ENCODE results near the gene MT1E.
"Not testable (repeated sequence)": the region's sequence is repeated elsewhere in the genome, so short reads cannot be mapped to it uniquely, and the experiment has no call there.

MT1E gene

DNA sequence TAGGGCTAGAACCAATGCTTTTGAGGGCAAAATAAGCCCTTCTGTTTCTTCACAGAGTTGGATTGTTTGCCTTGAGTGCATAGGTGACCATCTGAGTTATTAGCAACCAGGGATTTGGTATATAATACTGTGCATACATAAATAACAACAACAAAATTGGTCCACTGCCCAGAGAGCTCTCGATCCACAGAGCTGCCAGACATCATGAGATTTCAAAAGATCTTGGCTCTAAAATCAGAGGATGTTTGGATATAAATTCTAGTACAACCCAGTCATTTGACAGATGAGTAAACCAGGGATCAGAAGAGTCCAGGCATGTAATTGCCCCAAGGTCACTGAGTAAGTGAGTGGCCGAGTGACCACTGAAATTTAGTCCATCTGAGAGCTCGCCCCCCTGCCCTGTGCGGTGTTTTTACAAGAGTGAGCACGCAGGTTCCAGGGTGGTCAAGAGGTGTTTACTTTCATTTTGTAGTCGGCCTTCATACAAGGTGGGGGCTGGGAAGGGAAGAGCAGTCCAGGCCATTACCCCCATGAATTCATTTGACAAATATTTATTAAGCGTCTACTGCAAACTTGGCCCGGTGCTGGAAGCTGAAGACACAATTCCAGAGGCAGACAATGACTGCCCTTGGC is 19.0 kb upstream of the MT1E start:
- DNase-seq (ENCODE audit: low read depth in 2 of 3, low spot score in 2 of 3), result no peak

DNA sequence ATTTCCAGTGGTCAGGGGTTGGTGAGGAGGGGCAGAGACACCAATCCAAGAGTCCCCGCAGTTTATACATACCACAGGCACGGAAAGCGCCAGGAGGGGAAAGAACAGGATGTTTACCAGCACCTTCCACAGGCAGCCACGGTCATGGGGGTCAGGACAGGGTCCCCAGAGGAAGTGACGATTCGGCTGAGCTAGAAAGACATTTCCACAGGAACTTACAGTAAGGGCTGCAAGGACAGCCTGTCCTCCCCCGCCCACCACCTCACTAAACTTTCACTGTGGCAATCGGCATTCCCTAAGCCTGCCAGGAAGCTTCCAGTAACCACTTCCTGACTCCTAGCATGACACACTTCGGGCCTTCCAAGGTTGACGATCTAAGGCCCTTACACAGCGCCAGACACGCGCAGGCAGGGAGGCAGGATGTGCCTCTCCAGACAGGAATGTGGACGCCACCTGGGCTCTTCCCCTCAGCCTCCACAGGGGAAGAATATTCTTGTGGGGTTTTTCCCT is 18.4 kb upstream of the MT1E start:
- DNase-seq (ENCODE audit: low read depth in 2 of 3, low spot score in 2 of 3), result no peak

DNA sequence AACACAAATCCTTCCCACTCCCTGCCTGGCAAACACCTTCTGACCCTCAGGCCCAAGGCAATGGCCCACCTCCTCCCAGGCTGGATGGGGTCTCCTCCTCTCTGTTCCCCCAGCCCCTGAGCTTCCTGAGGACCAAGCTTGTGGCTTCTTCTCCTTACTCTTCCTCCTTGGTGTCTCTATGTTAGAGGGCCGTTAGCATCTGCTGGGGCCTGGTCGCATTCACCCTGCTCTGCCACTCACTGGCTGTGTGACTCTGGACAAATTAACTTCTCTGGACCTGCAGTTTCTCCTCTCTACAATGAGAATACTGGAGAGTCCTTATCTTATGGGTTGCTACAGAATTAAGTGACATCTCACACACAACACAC is 17.9 kb upstream of the MT1E start:
- no peak for DNase-seq (ENCODE audit: low read depth in 2 of 3, low spot score in 2 of 3)

DNA sequence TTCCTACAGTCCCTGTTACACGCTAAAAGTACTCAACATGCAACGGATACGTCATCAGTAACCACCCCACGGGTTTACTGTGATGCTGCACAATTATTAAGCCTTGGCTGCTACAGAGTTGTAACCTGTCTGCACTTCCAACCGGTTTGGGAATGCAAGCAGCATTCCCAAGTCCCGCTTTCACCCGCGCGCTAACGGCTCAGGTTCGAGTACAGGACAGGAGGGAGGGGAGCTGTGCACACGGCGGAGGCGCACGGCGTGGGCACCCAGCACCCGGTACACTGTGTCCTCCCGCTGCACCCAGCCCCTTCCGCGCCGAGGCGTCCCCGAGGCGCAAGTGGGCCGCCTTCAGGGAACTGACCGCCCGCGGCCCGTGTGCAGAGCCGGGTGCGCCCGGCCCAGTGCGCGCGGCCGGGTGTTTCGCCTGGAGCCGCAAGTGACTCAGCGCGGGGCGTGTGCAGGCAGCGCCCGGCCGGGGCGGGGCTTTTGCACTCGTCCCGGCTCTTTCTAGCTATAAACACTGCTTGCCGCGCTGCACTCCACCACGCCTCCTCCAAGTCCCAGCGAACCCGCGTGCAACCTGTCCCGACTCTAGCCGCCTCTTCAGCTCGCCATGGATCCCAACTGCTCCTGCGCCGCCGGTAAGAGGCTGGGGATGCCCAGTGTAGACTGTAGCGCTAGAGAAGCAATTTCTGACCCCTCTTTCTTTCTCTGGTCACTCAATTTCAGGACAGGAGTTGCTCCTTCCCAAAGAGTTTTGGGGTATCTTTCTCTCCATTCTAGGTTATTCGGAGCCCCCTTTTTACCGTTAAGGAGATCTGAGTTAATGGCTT is 17.3 kb upstream of the MT1E start, which contains the start of gene MT2A:
MT2A (plus strand) TSS at position 542 of the 833 bp plus-strand sequence; CDS start at position 614, 72 bp downstream.
- peak; percentile 70 to 89 (median 82) for DNase-seq (ENCODE audit: low read depth in 2 of 3, low spot score in 2 of 3)

DNA sequence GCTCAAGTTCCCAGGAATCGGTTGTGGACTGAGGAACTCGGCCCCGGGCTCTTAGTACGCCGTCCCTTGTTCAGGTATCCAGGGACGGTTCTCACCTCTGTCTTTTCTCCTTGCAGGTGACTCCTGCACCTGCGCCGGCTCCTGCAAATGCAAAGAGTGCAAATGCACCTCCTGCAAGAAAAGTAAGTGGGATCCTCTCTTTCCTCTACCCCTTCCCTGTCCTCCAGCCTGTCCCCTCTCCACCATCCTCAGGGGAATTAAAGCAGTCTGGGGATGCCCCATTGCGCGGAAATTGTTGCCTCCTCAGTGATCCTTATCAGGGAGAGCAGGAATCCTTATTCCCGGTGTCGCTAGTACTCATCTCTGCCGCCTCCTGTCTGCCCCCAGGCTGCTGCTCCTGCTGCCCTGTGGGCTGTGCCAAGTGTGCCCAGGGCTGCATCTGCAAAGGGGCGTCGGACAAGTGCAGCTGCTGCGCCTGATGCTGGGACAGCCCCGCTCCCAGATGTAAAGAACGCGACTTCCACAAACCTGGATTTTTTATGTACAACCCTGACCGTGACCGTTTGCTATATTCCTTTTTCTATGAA is 16.6 kb upstream of the MT1E start:
- no peak for DNase-seq (ENCODE audit: low read depth in 2 of 3, low spot score in 2 of 3)

DNA sequence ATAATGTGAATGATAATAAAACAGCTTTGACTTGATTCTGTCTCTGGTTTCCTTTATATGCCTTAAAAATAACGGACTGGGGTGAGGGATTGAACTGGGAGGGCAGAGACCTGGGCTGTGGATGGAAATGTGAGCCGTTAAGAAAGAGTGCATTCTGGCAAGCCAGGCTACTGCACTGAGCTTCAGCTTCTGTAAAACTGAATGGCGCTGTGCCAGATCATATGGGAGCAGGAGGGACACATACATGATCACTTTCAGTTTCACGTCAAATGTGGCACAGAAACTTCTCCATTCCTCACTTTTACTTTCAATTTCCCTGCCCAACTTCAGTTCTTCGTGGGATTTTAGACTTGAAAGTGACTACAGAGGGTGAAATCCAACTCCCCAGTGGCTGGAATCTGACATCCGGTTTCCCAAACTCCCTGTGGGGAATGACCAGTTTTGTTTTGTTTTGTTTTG is 16.1 kb upstream of the MT1E start:
- no peak for DNase-seq (ENCODE audit: low read depth in 2 of 3, low spot score in 2 of 3)

DNA sequence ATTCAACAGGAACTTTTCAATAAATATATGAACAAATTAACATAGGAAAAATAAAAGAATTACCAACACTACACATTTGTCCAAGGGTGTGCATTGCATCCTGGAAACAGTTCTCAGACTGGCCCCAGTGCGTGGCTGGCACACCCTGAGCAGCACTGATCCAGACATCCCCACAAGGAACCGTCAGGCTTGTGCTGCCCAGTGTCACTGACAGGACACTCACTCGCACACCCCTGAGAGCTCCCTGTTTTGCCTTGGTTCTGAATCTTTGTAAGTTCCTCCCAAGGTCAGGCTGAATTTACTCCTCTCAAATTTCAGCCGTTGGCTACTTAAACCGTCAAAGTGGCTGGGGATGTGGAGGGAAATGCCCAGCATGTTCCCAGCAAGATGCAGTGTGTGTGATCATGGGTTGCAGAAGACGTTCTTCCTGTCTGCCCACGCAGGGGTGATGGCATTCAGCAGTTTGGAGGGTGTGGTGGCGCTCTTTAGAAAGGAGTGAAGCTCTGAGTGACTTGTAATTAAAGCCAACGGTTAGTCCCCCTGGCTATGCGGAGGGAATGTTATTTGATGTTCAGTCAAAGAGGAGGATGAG is 15.5 kb upstream of the MT1E start:
- DNase-seq (ENCODE audit: low read depth in 2 of 3, low spot score in 2 of 3), result peak in 1 of 3 experiments; percentile 41

DNA sequence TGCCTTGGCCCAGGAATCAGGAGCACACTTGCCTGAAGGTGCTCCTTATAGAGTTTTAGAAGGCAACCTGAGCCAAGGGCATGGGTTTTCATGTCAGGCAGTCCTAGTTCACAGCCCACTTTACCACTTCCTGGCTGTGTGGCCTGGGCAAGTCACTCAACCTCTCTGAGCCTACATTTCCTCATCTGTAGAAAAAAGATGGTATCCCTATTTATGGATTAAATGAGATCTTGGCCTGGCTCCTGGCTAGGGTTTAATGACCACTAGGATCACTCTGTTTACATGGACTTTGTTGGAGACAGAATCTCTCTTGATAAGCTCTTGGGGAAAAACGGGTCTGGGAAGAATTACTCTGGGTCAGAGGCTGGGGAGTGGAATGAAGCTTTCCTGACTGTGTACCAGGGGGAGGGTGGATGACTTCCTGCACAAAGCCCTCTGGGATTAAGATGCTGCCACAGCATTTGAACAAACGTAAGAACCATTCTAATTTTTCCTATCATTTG is 14.9 kb upstream of the MT1E start:
- no peak for DNase-seq (ENCODE audit: low read depth in 2 of 3, low spot score in 2 of 3)

DNA sequence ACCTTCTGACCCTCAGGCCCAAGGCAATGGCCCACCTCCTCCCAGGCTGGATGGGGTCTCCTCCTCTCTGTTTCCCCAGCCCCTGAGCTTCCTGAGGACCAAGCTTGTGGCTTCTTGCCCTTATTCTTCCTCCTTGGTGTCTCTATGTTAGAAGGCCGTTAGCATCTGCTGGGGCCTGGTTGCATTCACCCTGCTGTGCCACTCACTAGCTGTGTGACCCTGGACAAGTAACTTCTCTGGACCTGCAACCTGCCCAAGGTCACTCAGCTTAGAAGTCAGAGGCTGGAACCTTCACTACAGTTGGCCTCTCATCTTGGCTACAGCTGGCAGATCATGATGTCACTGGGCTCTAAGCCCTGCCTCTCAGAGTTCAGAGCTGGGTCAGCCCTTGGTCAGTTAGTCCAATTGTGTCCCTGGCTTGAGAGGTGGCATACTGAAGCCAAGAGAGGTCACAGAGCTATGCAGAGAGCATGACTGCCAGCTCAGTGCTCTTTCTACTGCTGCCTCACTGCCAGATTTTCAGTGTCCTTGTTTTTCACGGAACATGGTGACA is 14.2 kb upstream of the MT1E start:
- DNase-seq (ENCODE audit: low read depth in 2 of 3, low spot score in 2 of 3), result no peak

DNA sequence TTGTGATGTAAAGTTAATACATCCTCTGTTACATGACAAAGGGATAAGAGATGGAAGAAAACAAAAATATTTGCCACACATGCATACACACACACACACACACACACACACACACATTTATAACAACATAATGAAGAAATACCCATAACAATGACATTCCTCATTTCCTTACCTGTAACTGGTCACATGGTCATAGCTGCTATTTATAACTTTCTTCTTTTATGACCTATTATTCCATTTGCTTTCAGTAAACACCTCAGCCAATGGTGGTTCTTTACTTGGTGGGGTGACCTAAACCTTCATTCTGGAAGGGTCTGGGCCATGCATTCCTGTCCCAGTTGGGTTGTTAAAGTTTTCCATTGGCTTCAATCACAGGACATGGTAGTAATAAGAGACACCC is 11.9 kb upstream of the MT1E start:
- DNase-seq (ENCODE audit: low read depth in 2 of 3, low spot score in 2 of 3), result no peak

DNA sequence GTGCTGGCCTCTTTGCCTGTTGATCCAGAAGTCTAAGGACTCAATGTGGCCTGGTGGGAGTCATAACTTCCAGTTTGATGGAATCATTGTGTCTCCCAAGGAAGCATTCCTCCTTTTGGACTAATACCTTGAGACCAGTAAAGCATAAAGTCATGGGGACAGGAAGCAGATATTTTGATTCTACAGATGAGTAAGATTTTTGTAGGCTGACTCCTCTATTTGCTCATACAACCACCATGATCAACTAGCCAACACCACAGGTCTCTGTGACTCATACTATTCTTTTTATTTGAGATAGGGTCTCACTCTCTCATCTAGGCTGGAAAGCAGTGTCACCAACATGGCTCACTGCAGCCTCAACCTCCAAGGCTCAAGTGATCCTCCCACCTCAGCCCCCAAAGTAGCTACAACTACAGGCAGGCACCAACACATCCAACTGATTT is 11.0 kb upstream of the MT1E start:
- no peak for DNase-seq (ENCODE audit: low read depth in 2 of 3, low spot score in 2 of 3)

DNA sequence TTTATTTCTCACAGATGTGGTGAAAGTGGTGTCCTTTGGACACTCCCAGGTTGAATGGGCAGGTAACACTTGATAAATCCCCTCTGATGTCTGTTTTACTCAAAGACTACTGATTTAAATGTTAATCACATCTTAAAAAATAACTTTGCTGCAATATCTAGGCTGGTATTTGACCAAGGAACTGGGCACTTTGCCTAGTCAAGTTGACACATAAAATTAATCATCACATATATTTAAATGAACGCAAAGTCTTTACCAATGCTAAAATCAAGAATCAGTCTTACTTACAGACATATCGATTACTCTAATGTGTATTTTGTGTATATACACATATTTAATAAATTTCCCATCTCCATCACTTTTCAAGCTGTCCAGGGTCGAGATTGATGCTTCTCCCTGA is 10.2 kb upstream of the MT1E start:
- no peak for DNase-seq (ENCODE audit: low read depth in 2 of 3, low spot score in 2 of 3)

DNA sequence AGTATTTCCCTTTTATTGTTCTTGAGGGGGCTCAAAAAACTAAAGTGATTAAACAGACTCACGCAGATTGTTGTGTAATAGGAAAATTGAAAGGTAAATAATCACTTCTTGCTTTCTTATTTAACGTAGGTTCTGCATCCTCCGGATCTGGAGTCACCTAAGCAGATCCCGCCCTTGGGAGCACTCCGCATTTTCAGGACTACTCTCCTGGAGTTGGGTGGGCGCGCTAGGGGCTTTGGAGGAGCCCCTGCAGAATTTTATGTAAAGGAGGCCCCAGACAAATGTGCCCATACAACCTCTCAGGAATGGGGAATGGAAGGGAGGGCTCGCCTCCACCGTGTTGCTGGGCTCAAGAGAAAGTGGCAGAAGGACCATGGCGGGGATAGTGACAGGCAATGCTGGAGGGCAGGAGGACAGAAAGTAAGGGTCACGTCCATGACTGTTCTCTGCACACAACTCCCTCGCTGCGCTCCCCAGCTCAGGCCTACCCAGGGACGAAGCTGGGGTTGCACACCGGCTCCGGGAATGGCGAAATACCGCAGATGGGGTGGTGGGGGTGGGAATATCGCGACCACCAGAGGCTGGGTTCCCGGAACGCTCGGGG is 8.9 kb upstream of the MT1E start:
- DNase-seq (ENCODE audit: low read depth in 2 of 3, low spot score in 2 of 3), result no peak

DNA sequence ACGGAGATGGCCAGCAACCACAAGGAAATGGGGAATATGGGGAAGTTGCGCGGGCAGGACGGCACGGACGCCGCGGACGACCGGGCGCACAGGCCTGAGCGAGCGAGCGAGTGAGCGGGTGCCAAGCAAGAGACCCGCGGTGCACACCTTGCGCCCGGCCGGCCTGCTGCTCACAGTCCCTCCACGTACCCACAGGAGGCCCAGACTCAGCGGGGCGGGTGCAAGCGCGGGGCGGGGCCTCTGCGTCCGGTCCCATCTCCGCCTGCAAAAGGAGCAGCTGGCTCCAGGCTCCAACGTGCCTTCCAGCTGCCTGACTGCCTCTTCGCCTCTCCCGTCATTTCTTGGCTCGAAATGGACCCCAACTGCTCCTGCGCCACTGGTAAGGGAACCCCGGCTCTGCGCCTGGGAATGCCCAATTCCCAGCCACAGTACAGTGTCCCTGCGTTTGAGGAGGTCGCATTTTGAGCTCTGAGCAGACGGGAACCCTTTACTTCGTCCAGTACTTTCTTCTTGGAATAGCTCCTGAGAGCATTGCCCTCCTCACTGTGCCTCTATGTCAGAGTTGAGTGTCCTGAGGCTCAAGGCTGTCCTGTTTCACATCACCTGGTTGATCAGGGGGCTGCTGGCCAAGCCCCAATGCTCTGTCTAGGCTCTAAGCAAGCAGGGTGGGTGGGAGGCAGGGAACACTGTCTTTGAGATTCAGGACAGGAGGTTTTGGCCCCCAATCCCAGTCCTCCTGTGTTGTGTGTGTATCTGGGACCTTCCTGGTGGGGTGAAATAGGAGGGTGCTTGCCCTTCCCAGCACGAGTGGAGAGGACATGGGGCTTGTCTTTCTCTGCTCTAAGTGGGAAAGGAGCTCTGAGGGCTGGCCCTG is 8.1 kb upstream of the MT1E start:
- DNase-seq (ENCODE audit: low read depth in 2 of 3, low spot score in 2 of 3), result no peak

DNA sequence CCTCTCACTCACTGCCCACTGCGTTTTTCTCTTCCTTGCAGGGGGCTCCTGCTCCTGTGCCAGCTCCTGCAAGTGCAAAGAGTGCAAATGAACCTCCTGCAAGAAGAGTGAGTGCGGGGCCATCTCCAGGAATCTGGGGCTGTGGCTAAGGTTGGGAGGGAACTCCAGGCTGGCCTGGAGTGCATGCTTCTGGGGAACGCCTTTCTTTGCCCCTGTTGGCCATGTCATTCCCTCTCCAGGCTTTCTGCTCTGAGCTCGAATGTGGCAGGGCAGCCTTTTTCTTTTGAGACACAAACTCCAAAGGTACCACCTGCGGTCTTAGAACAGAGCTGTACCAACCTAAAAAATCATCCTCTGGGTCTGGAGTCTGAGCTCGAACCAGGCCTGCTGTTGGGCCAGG is 7.4 kb upstream of the MT1E start:
- DNase-seq (ENCODE audit: low read depth in 2 of 3, low spot score in 2 of 3), result no peak

DNA sequence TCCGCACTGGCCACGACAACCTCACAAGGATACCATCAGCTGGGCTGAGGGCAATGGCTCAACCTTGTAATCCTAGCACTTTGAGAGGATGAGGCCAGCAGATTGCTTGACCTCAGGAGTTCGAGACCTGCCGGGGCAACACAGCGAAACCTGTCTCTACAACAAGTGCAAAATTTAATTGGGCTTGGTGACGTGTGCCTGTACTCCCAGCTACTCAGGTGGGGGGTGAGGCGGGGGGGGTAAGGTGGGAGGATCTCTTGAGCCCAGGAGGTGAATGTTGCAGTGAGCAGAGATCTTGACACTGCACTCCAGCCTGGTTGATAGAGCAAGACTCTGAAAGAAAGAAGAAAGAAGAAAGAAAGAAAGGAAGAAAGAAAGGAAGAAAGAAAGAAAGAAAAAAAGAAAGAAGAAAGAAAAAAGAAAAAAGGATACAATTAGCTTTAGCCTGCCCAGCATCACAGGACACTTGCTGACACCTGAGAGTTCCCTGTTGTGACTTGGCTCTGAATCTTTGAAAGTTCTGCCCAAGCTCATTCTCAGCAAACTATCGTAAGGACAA is 5.2 kb upstream of the MT1E start:
- no peak for DNase-seq (ENCODE audit: low read depth in 2 of 3, low spot score in 2 of 3)

DNA sequence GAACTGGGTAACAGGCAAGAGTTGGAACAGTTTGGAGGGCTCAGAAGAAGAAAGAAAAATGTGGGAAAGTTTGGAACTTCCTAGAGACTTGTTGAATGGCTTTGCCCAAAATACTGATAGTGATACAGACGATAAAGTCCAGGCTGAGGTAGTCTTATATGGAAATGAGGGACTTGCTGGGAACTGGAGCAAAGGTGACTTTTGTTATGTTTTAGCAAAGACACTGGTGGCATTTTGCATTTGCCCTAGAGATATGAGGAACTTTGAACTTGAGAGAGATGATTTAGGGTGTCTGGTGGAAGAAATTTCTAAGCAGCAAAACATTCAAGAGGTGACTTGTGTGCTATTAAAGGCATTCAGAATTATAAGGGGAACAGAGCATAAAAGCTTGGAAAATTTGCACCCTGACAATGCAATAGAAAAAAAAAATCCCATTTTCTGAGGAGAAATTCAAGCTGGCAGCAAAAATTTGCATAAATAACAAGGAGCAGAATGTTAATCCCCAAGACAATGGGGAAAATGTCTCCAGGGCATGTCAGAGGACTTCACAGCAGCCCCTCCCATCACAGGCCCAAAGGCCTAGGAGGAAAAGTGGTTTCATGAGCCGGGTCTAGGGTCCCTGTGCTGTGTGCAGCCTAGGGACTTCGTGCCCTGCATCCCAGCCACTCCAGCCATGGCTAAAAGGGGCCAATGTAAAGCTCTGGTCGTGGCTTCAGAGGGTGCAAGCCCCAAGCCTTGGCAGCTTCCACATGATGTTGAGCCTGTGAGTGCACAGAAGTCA is 3.7 kb upstream of the MT1E start:
- DNase-seq (ENCODE audit: low read depth in 2 of 3, low spot score in 2 of 3), result not testable (repeated sequence)

DNA sequence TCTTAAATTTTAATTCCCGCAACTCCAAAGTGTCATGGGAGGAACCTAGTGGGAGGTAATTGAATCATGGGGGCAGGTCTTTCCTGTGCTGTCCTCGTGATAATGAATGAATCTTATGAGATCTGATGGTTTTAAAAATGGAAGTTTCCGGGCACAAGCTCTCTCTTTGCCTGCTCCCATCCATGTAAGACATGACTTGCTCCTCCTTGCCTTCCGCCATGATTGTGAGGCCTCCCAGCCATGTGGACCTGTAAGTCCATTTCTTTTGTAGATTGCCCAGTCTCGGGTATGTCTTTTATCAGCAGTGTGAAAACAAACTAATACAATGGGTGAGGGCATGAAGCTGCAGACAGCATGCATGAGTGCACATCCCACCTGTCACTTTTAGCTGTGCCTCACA is 2.4 kb upstream of the MT1E start:
- not testable (repeated sequence) for DNase-seq (ENCODE audit: low read depth in 2 of 3, low spot score in 2 of 3)

DNA sequence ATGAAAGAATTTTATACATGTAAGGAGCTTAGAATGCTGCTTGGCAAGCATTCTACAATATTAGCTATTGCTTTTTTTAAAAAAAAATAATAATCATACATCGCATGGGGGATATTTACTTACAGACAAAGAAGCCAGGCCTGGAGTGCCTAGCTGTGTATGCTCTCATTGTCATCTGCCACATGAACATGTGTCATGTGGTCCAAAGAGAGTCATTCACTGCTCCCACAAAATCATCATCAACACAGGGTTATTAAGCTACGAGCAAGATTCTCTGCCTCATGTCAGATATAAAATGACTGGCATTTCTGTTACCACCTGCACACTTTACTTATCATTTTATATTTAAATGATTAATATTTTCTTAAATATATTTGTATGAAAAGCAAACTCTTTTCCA is 1.9 kb upstream of the MT1E start:
- no peak for DNase-seq (ENCODE audit: low read depth in 2 of 3, low spot score in 2 of 3)
